ENCODE results near the gene GTPBP1. TPM values are rescaled to one million over a fixed set of nuclear protein-coding genes. Genes with fewer than 3 reads are reported as not detected.

Gene GTPBP1
- total and polyA plus RNA-seq, 4 donors, result 10.5 to 59.2 (median 35.5) TPM

DNA sequence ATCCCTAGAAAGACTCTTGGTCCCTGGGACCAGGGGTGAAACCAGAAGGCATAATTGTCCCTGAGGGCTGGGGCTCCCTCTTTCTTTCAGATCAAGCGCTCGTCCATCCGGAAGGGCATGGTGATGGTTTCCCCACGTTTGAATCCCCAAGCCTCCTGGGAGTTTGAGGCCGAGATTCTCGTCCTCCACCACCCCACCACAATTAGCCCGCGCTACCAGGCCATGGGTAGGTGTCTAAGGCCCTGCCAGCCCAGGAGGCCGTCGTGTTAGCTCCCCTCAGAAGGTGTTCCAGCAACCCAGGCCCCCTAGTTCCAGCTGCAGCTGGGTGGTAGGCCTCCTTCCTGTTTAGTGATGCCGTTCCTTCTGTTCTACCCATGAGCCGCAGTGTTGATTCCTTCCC lies 21.4 kb downstream of the GTPBP1 start:
- peaks cover 5 to 23% of the 10 kb centered on the region in 2 donors for H3K36me3 ChIP-seq (ENCODE audit: control insufficient read depth in 1 of 2, insufficient read depth in 2 of 2, low read length in 1 of 2)
- intact Hi-C loops (cut with DNase I), result no loop called here
- H3K27me3 ChIP-seq (ENCODE audit: control insufficient read depth in 1 of 2, insufficient read depth in 2 of 2, low read length in 1 of 2), result no peaks in the 10 kb centered on the region
- H3K9me3 ChIP-seq (ENCODE audit: control insufficient read depth, low read length), result no peaks in the 10 kb centered on the region
- peak in 1 of 2 donors; percentile 57 for DNase-seq
- H3K27ac ChIP-seq (ENCODE audit: low read depth in 1 of 2, low read length in 2 of 2), result no peak overlapping the region
- 91% methylated on average over 12 of the region's 12 CpGs for WGBS, 2 donors
- no peak overlapping the region for H3K4me3 ChIP-seq (ENCODE audit: low read length in 2 of 2)
- H3K4me1 ChIP-seq (ENCODE audit: control insufficient read depth in 1 of 2, insufficient read depth in 2 of 2, low read length in 2 of 2), result peaks cover 0 to 2% of the 10 kb centered on the region in 2 donors
- no peak for ATAC-seq (ENCODE audit: low FRiP score)

- ATAC-seq (ENCODE audit: low FRiP score) (no peak), DNase-seq (peak in 1 of 2 donors; percentile 53)
- Histone ChIP-seq H3K27ac (ENCODE audit: low read depth in 1 of 2, low read length in 2 of 2) (no peak overlapping the region), H3K36me3 (ENCODE audit: control insufficient read depth in 1 of 2, insufficient read depth in 2 of 2, low read length in 1 of 2) (peaks cover 5 to 23% of the 10 kb centered on the region in 2 donors), H3K9me3 (ENCODE audit: control insufficient read depth, low read length) (no peaks in the 10 kb centered on the region), H3K27me3 (ENCODE audit: control insufficient read depth in 1 of 2, insufficient read depth in 2 of 2, low read length in 1 of 2) (no peaks in the 10 kb centered on the region), H3K4me1 (ENCODE audit: control insufficient read depth in 1 of 2, insufficient read depth in 2 of 2, low read length in 2 of 2) (peaks cover 0 to 3% of the 10 kb centered on the region in 2 donors), H3K4me3 (ENCODE audit: low read length in 2 of 2) (no peak overlapping the region)
- 91 to 93% methylated on average over 15 of the region's 15 CpGs for WGBS, 2 donors
- intact Hi-C loops (cut with DNase I), result no loop called here
Observed at GRCh38 chr22:38727530-38728451, 22.0 kb downstream of the GTPBP1 start.

DNA sequence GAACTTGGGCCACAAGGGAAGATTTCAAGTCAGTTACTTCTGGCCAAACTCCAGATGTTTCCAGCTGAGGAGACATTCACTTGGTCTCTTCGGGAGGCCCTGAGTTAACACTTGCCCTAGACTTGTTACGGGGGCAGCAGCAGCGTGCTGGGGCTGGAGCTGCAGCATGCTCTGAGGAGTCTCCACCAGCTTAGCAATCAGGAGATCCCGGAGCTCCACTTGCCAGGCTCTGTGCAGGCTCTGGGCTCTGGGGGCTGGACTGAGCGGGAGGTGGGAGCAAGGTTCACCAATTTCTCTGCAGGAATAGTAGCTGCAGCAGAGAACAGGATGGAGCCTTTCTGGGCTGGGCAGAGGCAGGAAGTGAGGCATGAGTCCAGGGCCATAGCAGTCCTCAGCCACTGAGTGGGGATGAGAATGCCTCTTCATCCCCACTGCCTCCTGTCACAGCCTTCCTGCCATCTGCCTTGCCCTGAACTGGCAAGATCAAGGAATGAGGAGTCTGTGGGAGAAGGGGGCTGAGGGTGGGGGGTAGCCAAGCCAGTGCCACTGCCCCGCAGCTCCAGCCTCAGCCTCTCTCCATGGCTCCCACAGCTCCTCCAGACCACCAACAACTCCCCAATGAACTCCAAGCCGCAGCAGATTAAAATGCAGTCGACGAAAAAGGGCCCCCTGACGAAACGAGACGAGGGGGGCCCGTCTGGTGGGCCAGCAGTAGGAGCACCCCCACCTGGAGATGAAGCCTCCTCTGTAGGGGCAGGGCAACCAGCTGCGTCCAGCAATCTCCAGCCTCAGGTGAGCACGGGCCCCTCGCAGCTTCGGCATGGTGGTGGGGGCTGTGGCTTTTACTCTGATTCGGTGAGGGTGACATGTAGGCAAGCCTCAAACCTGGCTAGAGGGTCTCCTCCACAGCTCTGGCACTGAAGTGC lies 23.4 kb downstream of the GTPBP1 start:
- H3K27ac ChIP-seq (ENCODE audit: low read depth in 1 of 2, low read length in 2 of 2), result no peak overlapping the region
- H3K36me3 ChIP-seq (ENCODE audit: control insufficient read depth in 1 of 2, insufficient read depth in 2 of 2, low read length in 1 of 2), result peaks cover 5 to 23% of the 10 kb centered on the region in 2 donors
- H3K4me3 ChIP-seq (ENCODE audit: low read length in 2 of 2), result no peak overlapping the region
- 87 to 89% methylated on average over 18 of the region's 18 CpGs for WGBS, 2 donors
- intact Hi-C loops (cut with DNase I), result no loop called here
- no peaks in the 10 kb centered on the region for H3K27me3 ChIP-seq (ENCODE audit: control insufficient read depth in 1 of 2, insufficient read depth in 2 of 2, low read length in 1 of 2)
- peaks cover 0 to 3% of the 10 kb centered on the region in 2 donors for H3K4me1 ChIP-seq (ENCODE audit: control insufficient read depth in 1 of 2, insufficient read depth in 2 of 2, low read length in 2 of 2)
- DNase-seq, result peak; percentile 41 to 63
- H3K9me3 ChIP-seq (ENCODE audit: control insufficient read depth, low read length), result no peaks in the 10 kb centered on the region
- no peak for ATAC-seq (ENCODE audit: low FRiP score)

- DNase-seq, result peak in 1 of 2 donors; percentile 53
- intact Hi-C loops (cut with DNase I), result no loop called here
- 82 to 84% methylated on average over 6 of the region's 6 CpGs for WGBS, 2 donors
Observed at GRCh38 chr22:38729946-38730345, 24.2 kb downstream of the GTPBP1 start.

GRCh38 chr22:38730411-38730871 lies 24.7 kb downstream of the GTPBP1 start:
- Histone ChIP-seq H3K9me3 (ENCODE audit: control insufficient read depth, low read length) (no peaks in the 10 kb centered on the region), H3K4me1 (ENCODE audit: control insufficient read depth in 1 of 2, insufficient read depth in 2 of 2, low read length in 2 of 2) (peaks cover 0 to 3% of the 10 kb centered on the region in 2 donors), H3K36me3 (ENCODE audit: control insufficient read depth in 1 of 2, insufficient read depth in 2 of 2, low read length in 1 of 2) (peaks cover 0 to 19% of the 10 kb centered on the region in 2 donors), H3K4me3 (ENCODE audit: low read length in 2 of 2) (no peak overlapping the region), H3K27ac (ENCODE audit: low read depth in 1 of 2, low read length in 2 of 2) (no peak overlapping the region), H3K27me3 (ENCODE audit: control insufficient read depth in 1 of 2, insufficient read depth in 2 of 2, low read length in 1 of 2) (no peaks in the 10 kb centered on the region)
- 90 to 91% methylated on average over 10 to 13 of the region's 13 CpGs for WGBS, 2 donors
- no peak for ATAC-seq (ENCODE audit: low FRiP score)
- peak; percentile 30 to 73 for DNase-seq
- intact Hi-C loops (cut with DNase I), result no loop called here

More at GRCh38 chr22:38729946-38730345, 24.2 kb downstream of the GTPBP1 start:
- H3K9me3 ChIP-seq (ENCODE audit: control insufficient read depth, low read length), result no peaks in the 10 kb centered on the region
- peaks cover 3 to 19% of the 10 kb centered on the region in 2 donors for H3K36me3 ChIP-seq (ENCODE audit: control insufficient read depth in 1 of 2, insufficient read depth in 2 of 2, low read length in 1 of 2)
- no peaks in the 10 kb centered on the region for H3K27me3 ChIP-seq (ENCODE audit: control insufficient read depth in 1 of 2, insufficient read depth in 2 of 2, low read length in 1 of 2)
- H3K4me1 ChIP-seq (ENCODE audit: control insufficient read depth in 1 of 2, insufficient read depth in 2 of 2, low read length in 2 of 2), result peaks cover 0 to 3% of the 10 kb centered on the region in 2 donors
- ATAC-seq (ENCODE audit: low FRiP score), result no peak
- H3K4me3 ChIP-seq (ENCODE audit: low read length in 2 of 2), result no peak overlapping the region
- no peak overlapping the region for H3K27ac ChIP-seq (ENCODE audit: low read depth in 1 of 2, low read length in 2 of 2)

DNA sequence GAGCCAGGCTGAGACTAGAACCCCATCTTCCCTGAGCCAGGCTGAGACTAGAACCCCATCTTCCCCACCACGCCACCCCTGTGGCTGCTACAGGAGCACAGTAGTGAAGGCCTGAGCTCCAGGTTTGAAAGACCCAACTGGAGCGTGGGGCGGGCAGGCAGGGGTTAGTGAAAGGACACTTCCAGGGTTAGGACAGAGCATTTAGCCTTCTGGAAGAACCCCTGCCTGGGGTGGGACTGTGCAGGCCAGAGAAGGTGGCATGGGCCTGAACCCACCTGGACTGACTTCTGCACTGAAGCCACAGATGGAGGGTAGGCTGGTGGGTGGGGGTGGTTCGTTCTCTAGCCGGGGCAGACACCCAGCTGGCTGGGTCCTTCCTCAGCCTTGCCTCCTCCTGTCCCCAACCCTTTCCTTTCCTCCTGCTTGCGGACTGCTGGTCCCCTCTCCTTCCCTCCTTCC lies 26.0 kb downstream of the GTPBP1 start:
- WGBS, 2 donors, result 57% methylated on average over 6 of the region's 6 CpGs
- intact Hi-C loops (cut with DNase I), result no loop called here
- Histone ChIP-seq H3K36me3 (ENCODE audit: control insufficient read depth in 1 of 2, insufficient read depth in 2 of 2, low read length in 1 of 2) (peaks cover 0 to 18% of the 10 kb centered on the region in 2 donors), H3K4me1 (ENCODE audit: control insufficient read depth in 1 of 2, insufficient read depth in 2 of 2, low read length in 2 of 2) (peaks cover 0 to 3% of the 10 kb centered on the region in 2 donors), H3K4me3 (ENCODE audit: low read length in 2 of 2) (no peak overlapping the region), H3K27me3 (ENCODE audit: control insufficient read depth in 1 of 2, insufficient read depth in 2 of 2, low read length in 1 of 2) (no peaks in the 10 kb centered on the region), H3K27ac (ENCODE audit: low read depth in 1 of 2, low read length in 2 of 2) (peak overlapping the region in 1 of 2 donors; percentile 72), H3K9me3 (ENCODE audit: control insufficient read depth, low read length) (no peaks in the 10 kb centered on the region)
- DNase-seq (peak; percentile 34 to 74), ATAC-seq (ENCODE audit: low FRiP score) (no peak)

- peak; percentile 55 to 76 for DNase-seq
- peaks cover 0 to 3% of the 10 kb centered on the region in 2 donors for H3K4me1 ChIP-seq (ENCODE audit: control insufficient read depth in 1 of 2, insufficient read depth in 2 of 2, low read length in 2 of 2)
- no peaks in the 10 kb centered on the region for H3K27me3 ChIP-seq (ENCODE audit: control insufficient read depth in 1 of 2, insufficient read depth in 2 of 2, low read length in 1 of 2)
- ATAC-seq (ENCODE audit: low FRiP score), result peak; percentile 53
- H3K27ac ChIP-seq (ENCODE audit: low read depth in 1 of 2, low read length in 2 of 2), result peak overlapping the region in 1 of 2 donors; percentile 72
- peaks cover 0 to 15% of the 10 kb centered on the region in 2 donors for H3K36me3 ChIP-seq (ENCODE audit: control insufficient read depth in 1 of 2, insufficient read depth in 2 of 2, low read length in 1 of 2)
- H3K4me3 ChIP-seq (ENCODE audit: low read length in 2 of 2), result no peak overlapping the region
- H3K9me3 ChIP-seq (ENCODE audit: control insufficient read depth, low read length), result no peaks in the 10 kb centered on the region
- 17 to 18% methylated on average over 13 of the region's 13 CpGs for WGBS, 2 donors
- intact Hi-C loops (cut with DNase I), result no loop called here
Observed at GRCh38 chr22:38732251-38732815, 26.6 kb downstream of the GTPBP1 start.

DNA sequence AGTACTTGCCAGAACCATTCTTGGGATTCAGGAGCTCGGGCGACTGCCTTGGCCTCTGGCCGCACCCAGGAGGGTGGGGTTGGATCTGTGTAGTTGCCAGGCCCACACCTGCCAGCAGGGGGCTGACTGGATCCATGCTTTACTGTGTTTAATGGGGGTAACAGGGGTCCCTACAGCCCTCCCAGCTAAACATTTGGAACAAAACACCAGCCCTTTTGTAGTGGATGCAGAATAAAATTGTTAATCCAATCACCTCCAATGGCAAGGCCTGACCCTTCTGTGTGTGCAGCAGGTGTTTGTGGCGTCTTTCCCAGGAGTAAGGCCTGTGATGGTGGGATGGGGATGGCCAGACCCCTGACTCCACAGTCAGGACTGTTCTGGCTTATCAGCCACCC lies 27.6 kb downstream of the GTPBP1 start:
- DNase-seq, result peak; percentile 58 to 82
- 27 to 30% methylated on average over 4 of the region's 4 CpGs for WGBS, 2 donors
- no peaks in the 10 kb centered on the region for H3K27me3 ChIP-seq (ENCODE audit: control insufficient read depth in 1 of 2, insufficient read depth in 2 of 2, low read length in 1 of 2)
- peak overlapping the region in 1 of 2 donors; percentile 74 for H3K27ac ChIP-seq (ENCODE audit: low read depth in 1 of 2, low read length in 2 of 2)
- peaks cover 0 to 16% of the 10 kb centered on the region in 2 donors for H3K36me3 ChIP-seq (ENCODE audit: control insufficient read depth in 1 of 2, insufficient read depth in 2 of 2, low read length in 1 of 2)
- intact Hi-C loops (cut with DNase I), result no loop called here
- no peak overlapping the region for H3K4me3 ChIP-seq (ENCODE audit: low read length in 2 of 2)
- peak; percentile 27 for ATAC-seq (ENCODE audit: low FRiP score)
- peaks cover 0 to 3% of the 10 kb centered on the region in 2 donors for H3K4me1 ChIP-seq (ENCODE audit: control insufficient read depth in 1 of 2, insufficient read depth in 2 of 2, low read length in 2 of 2)
- no peaks in the 10 kb centered on the region for H3K9me3 ChIP-seq (ENCODE audit: control insufficient read depth, low read length)
